Gastroesophageal sphincter (tissue), 3 donors: Measurements from ENCODE around the gene MYO5A.

Experiments used
- POLR2AphosphoS5 ChIP-seq: sonication (generic); formaldehyde crosslinking; IDR thresholded peaks from one replicate; pipeline ENCODE4 v1.6.1; 2017; ENCODE audit warnings: antibody characterized with exemption
- TF ChIP-seq, protein P1 (sequence below), 4 experiments: fragments of 200-600 bp in 2 of 4; fragments of 450-650 bp in 2 of 4; sonication (generic) in 1 of 4; IDR thresholded peaks; one replicate each; pipeline ENCODE4 v1.5.1; 2017 to 2019; ENCODE audit warnings: antibody characterized with exemption in 4 of 4, mild to moderate bottlenecking in 2 of 4, moderate library complexity in 2 of 4

- TF ChIP-seq, protein P1, sequence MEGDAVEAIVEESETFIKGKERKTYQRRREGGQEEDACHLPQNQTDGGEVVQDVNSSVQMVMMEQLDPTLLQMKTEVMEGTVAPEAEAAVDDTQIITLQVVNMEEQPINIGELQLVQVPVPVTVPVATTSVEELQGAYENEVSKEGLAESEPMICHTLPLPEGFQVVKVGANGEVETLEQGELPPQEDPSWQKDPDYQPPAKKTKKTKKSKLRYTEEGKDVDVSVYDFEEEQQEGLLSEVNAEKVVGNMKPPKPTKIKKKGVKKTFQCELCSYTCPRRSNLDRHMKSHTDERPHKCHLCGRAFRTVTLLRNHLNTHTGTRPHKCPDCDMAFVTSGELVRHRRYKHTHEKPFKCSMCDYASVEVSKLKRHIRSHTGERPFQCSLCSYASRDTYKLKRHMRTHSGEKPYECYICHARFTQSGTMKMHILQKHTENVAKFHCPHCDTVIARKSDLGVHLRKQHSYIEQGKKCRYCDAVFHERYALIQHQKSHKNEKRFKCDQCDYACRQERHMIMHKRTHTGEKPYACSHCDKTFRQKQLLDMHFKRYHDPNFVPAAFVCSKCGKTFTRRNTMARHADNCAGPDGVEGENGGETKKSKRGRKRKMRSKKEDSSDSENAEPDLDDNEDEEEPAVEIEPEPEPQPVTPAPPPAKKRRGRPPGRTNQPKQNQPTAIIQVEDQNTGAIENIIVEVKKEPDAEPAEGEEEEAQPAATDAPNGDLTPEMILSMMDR (IDR thresholded peaks at IDR 0.05) = no peak
- TF ChIP-seq POLR2AphosphoS5 = no peak
These were observed 8.3 kb downstream of the MYO5A start for GRCh38 chr15:52520421-52520820.
